HCT116 (cell line): ENCODE data around the gene RCL1. TPM values are rescaled to one million over a fixed set of nuclear protein-coding genes. Genes with fewer than 3 reads are reported as not detected.

ENCODE experiments used
- ATAC-seq: fragments of 200-7000 bp; cut with Tn5 transposase; 2 replicates; pipeline ENCODE4 v1.9.1; 2020; ENCODE audit warnings: mild to moderate bottlenecking, moderate library complexity
- BruUV-seq: library from RNA; stranded (reverse); fragments of 400-500 nt; replicated peaks from 2 replicates; lab custom pipeline; 2021; lab: Mats Ljungman, UMichigan
- CTCF ChIA-PET: fragments of 300-600 bp; sonication (Branson Sonifier 250); formaldehyde crosslinking; loops from one replicate; lab custom pipeline; 2021; ENCODE audit warnings: antibody characterized with exemption; lab: Charles Lee
- POLR2A ChIA-PET: fragments of 300-600, 350-600 bp; sonication (Branson Sonifier 250); formaldehyde crosslinking; loops from one replicate; lab custom pipeline; 2021; ENCODE audit warnings: antibody characterized with exemption; lab: Charles Lee
- RAD21 ChIA-PET, 2 experiments: fragments of 300-600 bp; sonication (Branson Sonifier 250); formaldehyde crosslinking; loops; one replicate each; lab custom pipeline; 2023; ENCODE audit warnings: low total read pairs in 2 of 2; ENCODE audit not compliant: uncharacterized antibody in 2 of 2, unreplicated experiment in 2 of 2, low non-redundant PET in 1 of 2; lab: Charles Lee
- DNase-seq: peaks from one replicate; pipeline ENCODE4 v3.0.0-alpha.2; 2010; ENCODE audit warnings: low read depth, low spot score
- H2AFZ ChIP-seq: fragments of 200-600 bp; shearing (Covaris generic), sonication (generic); 2 replicates; pipeline ENCODE4 v1.6.1; 2017; ENCODE audit warnings: low read depth, mixed run types, mixed read lengths, antibody characterized with exemption, low read length; ENCODE audit not compliant: poor library complexity, severe bottlenecking
- H3K27ac ChIP-seq: 2 replicates; pipeline ENCODE4 v1.5.1; 2012; ENCODE audit warnings: low read depth, low read length
- H3K27me3 ChIP-seq: fragments of 200-600 bp; sonication (generic); 2 replicates; pipeline ENCODE4 v1.6.1; 2016; ENCODE audit warnings: mixed run types, low read length, mixed read lengths; ENCODE audit not compliant: insufficient read depth
- H3K36me3 ChIP-seq, 2 experiments: fragments of 200-500 bp in 1 of 2; fragments of 200-600 bp in 1 of 2; sonication (Bioruptor generic) in 1 of 2; sonication (generic) in 1 of 2; 2 replicates each; pipeline versions ENCODE4 v1.5.1 to v1.6.1; 2014 to 2016; ENCODE audit warnings: low read length in 2 of 2, inconsistent platforms in 1 of 2, mixed read lengths in 1 of 2, mixed run types in 1 of 2; ENCODE audit not compliant: insufficient read depth in 2 of 2, control insufficient read depth in 1 of 2
- H3K4me1 ChIP-seq, 2 experiments: fragments of 200-600 bp in 1 of 2; sonication (generic) in 1 of 2; 2 replicates each; pipeline versions ENCODE4 v1.5.1 to v1.6.1; 2012 to 2017; ENCODE audit warnings: low read length in 2 of 2, inconsistent platforms in 1 of 2, mild to moderate bottlenecking in 1 of 2, mixed read lengths in 1 of 2, mixed run types in 1 of 2, moderate library complexity in 1 of 2; ENCODE audit not compliant: insufficient read depth in 2 of 2, control insufficient read depth in 1 of 2
- H3K4me2 ChIP-seq: fragments of 200-600 bp; sonication (generic); 2 replicates; pipeline ENCODE4 v1.6.1; 2017; ENCODE audit warnings: mixed run types, low read length, mixed read lengths
- H3K4me3 ChIP-seq, 2 experiments: fragments of 200-600 bp in 1 of 2; sonication (generic) in 1 of 2; replicated peaks in 1 of 2; 2 replicates each; pipeline ENCODE4 v1.5.1; 2011 to 2016; ENCODE audit warnings: low read length in 2 of 2, control low read depth in 1 of 2, low read depth in 1 of 2, mild to moderate bottlenecking in 1 of 2, mixed read lengths in 1 of 2, mixed run types in 1 of 2
- H3K79me2 ChIP-seq: fragments of 200-600 bp; sonication (generic); 2 replicates; pipeline ENCODE4 v1.6.1; 2017; ENCODE audit warnings: mild to moderate bottlenecking, mixed run types, low read length, moderate library complexity, mixed read lengths; ENCODE audit not compliant: insufficient read depth
- H3K9ac ChIP-seq: fragments of 200-600 bp; sonication (generic); 2 replicates; pipeline ENCODE4 v1.6.1; 2016; ENCODE audit warnings: low read length, mixed read lengths
- H3K9me2 ChIP-seq: fragments of 200-600 bp; sonication (generic), shearing (Covaris generic); 2 replicates; pipeline ENCODE4 v1.6.1; 2017; ENCODE audit warnings: mixed run types, mild to moderate bottlenecking, moderate library complexity; ENCODE audit not compliant: insufficient read depth
- H3K9me3 ChIP-seq, 2 experiments: fragments of 200-500 bp in 1 of 2; fragments of 200-600 bp in 1 of 2; sonication (Bioruptor generic) in 1 of 2; sonication (generic) in 1 of 2; 2 replicates each; pipeline ENCODE4 v1.6.1; 2014 to 2017; ENCODE audit warnings: low read length in 2 of 2, mixed read lengths in 2 of 2, inconsistent platforms in 1 of 2, low read depth in 1 of 2, mild to moderate bottlenecking in 1 of 2, mixed run types in 1 of 2, moderate library complexity in 1 of 2; ENCODE audit not compliant: control insufficient read depth in 1 of 2, insufficient read depth in 1 of 2
- H4K20me1 ChIP-seq: fragments of 200-600 bp; sonication (generic), shearing (Covaris generic); 2 replicates; pipeline ENCODE4 v1.6.1; 2017; ENCODE audit warnings: mixed run types, mild to moderate bottlenecking, moderate library complexity; ENCODE audit not compliant: insufficient read depth
- CTCF ChIP-seq, 3 experiments: fragments of 200-600 bp in 1 of 3; sonication (generic) in 1 of 3; IDR thresholded peaks in 2 of 3; conservative IDR thresholded peaks in 1 of 3; 2 replicates each; pipeline ENCODE4 v1.5.1; 2012 to 2017; ENCODE audit warnings: low read depth in 2 of 3, low read length in 2 of 3, antibody characterized with exemption in 1 of 3, borderline replicate concordance in 1 of 3, control low read depth in 1 of 3, mild to moderate bottlenecking in 1 of 3, mixed read lengths in 1 of 3, mixed run types in 1 of 3, moderate library complexity in 1 of 3; ENCODE audit not compliant: insufficient read depth in 1 of 3
- JUND ChIP-seq: IDR thresholded peaks from 2 replicates; pipeline ENCODE4 v1.6.1; 2012
- RAD21 ChIP-seq: IDR thresholded peaks from 2 replicates; pipeline ENCODE4 v1.6.1; 2012; ENCODE audit warnings: low read depth, mild to moderate bottlenecking
- REST ChIP-seq: IDR thresholded peaks from 2 replicates; pipeline ENCODE4 v1.6.1; 2012; ENCODE audit warnings: low read depth
- SRF ChIP-seq: IDR thresholded peaks from 2 replicates; pipeline ENCODE4 v1.6.1; 2012; ENCODE audit warnings: low read depth
- YY1 ChIP-seq: IDR thresholded peaks from 2 replicates; pipeline ENCODE4 v1.6.1; 2011; ENCODE audit warnings: low read length, low read depth, moderate library complexity, mild to moderate bottlenecking; ENCODE audit not compliant: insufficient replicate concordance; ENCODE audit errors: extremely low read depth
- intact Hi-C: fragments of 100-400 bp; cut with micrococcal nuclease; formaldehyde crosslinking; loops from 2 replicates; pipeline ENCODE4 v1.10.0; 2022
- total RNA-seq: library from RNA; stranded (reverse); gene quantifications from one replicate; pipeline ENCODE4 v1.2.1, GENCODE V29; 2021; ENCODE audit not compliant: unreplicated experiment

Gene RCL1
- total RNA-seq, 1 experiment from 2014 or later = 29.9 TPM

DNA sequence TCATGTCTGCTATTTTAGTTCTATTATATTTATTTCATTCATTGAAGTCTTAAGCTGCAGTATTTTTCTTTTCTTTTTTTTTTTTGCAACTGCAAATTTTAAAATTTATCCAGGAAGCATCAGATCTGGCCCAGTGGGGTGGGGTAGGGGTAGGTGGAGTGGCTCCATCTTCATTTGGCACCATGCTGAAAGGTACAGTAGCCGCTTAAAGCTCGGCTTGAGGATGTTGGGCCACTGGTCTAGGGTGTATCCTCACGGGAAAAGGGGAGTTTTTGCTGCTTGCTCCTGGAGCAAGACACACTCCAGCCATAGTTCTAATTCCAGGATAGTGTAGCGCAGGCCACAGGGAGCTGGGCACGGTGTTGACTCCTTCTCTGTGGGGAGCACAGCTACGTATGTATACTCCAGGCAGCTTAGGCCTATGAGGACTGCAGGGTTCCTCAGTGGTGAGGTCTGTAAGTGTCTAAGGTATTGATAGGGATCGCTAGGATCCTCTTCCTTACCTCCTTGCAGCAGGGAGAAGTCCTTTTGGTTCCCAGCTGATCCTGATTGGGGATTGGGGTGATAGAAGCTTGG is 22.7 kb downstream of the RCL1 start:
- Histone ChIP-seq H3K9ac (no peak overlapping the region), H2AFZ (no peak overlapping the region), H3K4me3 (no peak overlapping the region), H3K36me3 (no peaks in the 10 kb centered on the region), H3K27me3 (no peaks in the 10 kb centered on the region), H3K9me3 (no peaks in the 10 kb centered on the region), H3K9me2 (no peaks in the 10 kb centered on the region), H4K20me1 (peaks cover 19% of the 10 kb centered on the region; the same call in 1 of the 2 replicates), H3K4me2 (no peak overlapping the region), H3K4me1 (peaks cover 0 to 2% of the 10 kb centered on the region in 2 experiments; a peak in 1 of 4 replicates), H3K79me2 (peaks cover 93% of the 10 kb centered on the region), H3K27ac (no peak overlapping the region)
- ATAC-seq (no peak), DNase-seq (no peak)
- ChIA-PET CTCF (no interaction called here), POLR2A (interaction anchor here (0.5 kb wide), 1 partner anchor 74 kb away, joined by 5 read pairs; no protein-coding TSS in a partner anchor), RAD21 (no interaction called here)
- BruUV-seq = no TSS peak
- TF ChIP-seq SRF (no peak), YY1 (no peak), JUND (no peak), CTCF (IDR thresholded peaks at IDR 0.05 in 2 of 3, conservative IDR thresholded peaks at IDR 0.05 in 1 of 3; ENCODE audit: borderline replicate concordance in 1 of 3, insufficient read depth in 1 of 3, low read depth in 2 of 3, low read length in 2 of 3) (no peak), RAD21 (no peak), REST (no peak)
- intact Hi-C loops = no loop called here
